GM15510 (cell line): ENCODE data around the gene SIM2.

Source experiments
- POLR2A ChIP-seq: IDR thresholded peaks from 3 replicates; pipeline ENCODE4 v1.6.1; 2011; ENCODE audit warnings: borderline replicate concordance; ENCODE audit not compliant: insufficient read length; ENCODE audit errors: extremely low read depth

SIM2 gene

DNA sequence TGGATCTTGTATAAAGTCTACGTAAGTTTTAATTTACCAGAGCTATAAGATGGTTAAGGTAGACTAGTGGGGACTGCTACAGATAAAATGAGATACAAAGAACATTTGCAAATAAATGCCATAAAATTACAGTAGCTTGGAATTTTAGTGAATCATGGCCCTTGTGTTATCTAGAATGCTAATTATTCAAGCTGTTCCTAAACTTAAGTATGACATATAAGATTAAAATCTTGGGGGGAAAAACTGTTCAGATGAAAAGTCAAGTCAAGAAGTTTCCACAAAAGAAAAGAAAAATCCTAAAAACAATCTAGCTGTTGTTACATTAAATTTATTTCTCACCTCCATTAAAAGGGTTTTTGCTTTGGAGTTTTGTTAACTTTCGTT, 51.7 kb downstream of the SIM2 start:
- no peak for TF ChIP-seq POLR2A

DNA sequence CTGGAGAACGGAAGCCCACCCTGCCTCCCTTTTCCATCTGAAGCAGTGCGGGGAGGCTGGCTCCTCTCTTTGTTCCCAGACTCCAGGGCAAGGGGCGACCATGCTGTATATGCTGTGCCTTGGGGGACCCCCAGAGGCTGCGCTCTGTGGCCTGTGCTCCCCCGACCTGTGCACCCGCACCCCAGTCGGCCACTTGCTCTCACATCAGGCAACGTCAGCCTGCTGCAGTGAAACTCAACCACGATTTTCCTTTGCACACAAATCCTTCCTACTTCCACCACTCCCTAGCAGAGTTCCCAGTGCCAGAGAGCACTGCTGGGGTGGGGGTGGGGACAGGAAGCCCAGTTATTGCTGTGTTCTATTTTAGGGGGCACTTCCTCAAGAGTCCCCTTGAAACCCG, 52.5 kb downstream of the SIM2 start:
- TF ChIP-seq POLR2A = no peak

DNA sequence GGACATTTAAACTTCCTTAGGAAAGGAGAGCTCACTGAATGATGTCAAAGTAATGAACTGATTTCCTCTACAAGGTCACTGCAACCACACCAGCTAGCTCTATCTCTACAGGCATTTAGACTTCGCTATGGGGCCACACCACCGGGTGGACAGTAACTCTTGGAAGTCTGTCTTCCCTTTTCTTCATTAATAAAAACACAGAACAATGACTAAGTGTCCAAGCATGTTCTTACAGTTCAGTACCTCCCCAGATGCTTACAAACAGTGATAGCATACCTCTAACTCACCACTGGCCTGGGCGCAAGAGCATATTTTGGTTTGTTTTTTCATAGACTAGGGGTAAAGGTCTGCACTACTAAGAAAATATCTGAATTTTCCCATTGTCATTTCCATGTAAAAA, 54.6 kb downstream of the SIM2 start:
- no peak for TF ChIP-seq POLR2A

DNA sequence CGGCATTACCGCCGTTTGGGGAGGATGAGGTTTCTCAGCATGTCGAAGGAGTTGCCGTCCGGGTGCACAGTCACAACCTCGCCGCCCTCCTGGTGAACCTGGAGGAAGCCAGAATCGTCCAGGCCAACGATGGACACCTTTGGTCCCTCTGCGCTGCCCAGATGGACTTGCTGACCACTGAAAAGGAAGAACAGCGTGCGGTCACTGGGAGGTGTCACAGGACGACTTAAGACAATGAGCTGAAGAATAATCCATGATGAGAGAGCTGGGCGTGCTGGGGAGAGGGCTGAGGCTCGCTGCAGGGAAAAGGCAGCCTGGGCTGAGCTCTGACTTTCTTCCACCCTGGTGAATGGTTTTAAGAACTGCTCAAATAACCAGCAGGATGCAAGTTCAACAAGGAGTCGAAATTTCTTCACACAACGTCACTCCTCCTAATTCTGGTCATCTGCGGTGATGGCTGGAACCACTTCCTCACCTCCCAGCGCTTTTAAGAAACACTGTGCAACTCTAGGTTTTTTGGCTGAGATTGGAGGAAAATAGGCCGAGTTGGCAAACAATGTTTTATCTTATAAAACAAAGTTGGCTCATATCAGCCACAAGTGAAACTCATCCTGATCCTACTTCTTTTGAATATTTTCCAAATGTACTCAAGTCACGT, 55.5 kb downstream of the SIM2 start:
- TF ChIP-seq POLR2A = no peak

DNA sequence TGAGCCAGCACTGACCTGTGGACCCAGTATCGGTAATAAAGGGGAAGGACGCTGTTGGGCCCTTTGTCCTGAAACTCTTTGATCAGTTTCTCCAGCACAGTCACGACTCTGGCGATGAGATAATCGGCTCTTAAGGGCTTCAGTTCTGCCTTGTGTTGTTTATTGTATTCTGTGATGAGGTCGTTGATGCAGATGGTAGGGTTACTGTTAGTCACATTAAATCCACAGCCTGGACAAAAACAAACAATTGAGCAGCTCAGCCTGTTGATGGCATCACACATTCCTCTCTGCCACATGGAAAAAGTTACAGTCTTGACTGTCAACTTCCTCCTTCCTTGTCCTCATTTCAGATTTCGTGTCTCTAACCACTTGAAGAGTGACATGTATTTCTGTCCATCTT, 57.6 kb downstream of the SIM2 start:
- no peak for TF ChIP-seq POLR2A

DNA sequence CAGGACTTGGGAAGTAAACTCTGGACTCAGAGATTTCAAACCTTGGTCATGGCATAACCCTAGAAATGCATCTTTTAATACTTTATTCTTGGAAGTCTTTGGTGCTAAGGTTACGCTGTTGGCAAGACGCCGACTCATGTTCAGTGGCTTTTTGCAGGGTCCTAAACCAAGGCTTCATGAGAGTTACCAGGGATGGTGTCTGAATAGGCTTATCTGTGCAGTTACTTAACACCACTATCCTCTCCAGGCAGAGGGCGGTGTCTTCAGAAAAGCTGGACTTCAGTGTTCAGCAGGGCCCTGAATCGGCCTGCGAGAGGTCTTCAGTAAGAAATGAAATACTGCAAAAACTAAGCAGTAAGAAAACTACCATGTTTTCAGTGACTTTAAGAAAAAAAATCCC, 58.3 kb downstream of the SIM2 start:
- no peak for TF ChIP-seq POLR2A

DNA sequence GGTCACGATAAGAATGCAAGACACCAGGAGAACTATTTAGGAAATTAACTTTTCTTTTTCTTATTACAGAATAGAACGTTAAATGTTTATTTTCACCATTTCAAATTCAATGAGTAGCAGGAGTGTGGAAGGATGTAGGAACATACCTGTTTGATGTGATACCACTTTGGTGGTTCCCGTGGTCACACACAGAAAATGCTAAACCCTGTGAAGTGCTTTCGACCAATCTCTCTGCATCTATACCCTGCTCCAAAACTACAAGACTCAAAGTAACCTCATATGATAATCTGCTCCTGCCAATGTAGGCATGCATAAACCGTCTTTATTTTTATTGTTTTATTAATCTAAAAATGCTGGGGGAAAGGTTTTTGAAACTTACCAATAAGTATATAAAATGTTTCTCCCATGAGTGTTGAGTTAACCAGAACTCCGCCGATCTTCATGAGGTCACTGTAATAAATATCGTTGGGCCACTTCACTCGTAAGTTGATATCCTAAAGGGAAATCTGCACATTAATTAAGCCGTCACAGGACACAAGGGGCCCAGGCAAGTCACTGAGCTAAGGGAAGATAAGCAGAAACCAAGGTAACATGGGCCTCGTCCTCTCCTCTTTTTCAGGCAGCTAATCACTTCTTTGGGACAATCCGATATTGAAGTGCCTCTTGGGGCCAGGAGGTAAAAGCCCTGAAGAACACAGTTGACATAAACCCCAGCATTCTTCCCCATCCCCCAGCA, 60.6 kb downstream of the SIM2 start:
- TF ChIP-seq POLR2A = no peak

DNA sequence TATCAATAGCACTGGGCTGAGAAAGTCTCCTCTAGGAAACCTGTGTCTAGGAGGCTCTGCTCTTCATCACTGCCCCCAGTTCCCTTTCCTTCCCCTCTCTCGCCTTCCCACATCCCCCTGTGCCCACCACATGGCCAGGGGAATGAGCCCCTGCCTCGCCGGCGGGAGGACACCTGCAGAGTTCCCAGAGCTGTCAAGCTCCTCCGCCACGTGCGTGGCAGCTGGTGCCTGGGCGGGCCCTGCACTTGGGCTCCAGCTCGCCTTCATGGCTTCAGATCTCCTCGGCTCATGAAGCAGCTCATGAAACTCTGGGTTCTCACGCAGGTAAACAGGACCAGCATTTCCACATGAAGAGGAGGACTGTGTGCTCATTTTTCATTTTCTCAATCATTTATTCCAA, 62.8 kb downstream of the SIM2 start:
- no peak for TF ChIP-seq POLR2A

DNA sequence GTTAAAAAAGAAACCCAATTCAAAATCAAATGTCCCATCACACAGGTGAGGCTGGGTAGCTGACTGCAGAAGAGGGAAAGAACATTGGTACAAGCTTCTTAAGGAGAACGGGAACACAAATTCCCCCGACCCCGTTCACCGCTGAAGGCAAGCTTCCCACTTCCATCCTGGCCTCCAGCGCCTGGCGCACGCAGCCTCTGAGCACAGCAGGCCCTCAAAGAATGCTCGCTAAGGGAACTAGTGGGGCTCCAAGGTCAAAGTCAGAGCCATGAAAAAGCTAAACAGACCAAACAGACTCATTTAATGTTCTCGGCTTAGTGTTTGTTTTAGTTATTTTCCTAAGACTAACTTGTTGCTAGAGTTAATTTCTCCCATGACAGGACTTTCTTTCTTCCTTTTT, 63.7 kb downstream of the SIM2 start:
- no peak for TF ChIP-seq POLR2A

DNA sequence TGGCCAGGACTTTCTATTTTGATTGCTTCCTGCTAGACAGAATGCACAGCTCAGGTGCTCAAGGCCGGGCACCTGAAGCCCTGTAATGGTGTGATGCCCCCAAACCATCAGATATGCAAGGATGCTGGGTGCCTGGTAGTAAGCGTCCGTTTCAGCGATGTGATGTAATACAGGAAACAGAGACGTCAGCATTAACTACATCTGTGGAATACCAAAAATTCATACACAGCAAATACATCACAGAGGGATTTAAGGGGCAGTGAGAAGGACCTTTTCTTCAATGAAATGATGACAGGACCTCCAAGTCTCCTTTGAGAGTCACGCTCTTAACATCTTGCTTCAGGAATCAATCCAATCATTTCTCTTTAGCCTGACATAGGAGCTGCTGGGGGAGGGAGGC, 64.4 kb downstream of the SIM2 start:
- TF ChIP-seq POLR2A = no peak

DNA sequence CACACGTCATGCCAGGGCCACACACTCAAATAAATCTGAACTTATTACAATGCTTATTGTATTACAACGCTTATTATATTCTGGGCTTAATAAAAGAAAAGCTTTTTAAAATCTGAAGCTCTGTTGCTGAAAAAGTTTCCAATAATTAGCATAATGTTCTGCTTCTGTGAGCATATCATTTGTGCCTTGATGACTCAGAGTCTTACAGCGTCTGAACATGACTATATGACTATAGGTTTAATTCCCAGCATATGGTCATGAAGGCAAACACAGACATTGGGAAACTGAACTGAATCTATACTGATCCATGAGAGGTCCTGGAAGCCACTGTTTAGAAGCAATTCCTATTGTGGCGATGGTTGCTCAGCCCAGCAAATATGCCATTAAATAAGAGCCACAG, 66.3 kb downstream of the SIM2 start:
- TF ChIP-seq POLR2A = no peak

DNA sequence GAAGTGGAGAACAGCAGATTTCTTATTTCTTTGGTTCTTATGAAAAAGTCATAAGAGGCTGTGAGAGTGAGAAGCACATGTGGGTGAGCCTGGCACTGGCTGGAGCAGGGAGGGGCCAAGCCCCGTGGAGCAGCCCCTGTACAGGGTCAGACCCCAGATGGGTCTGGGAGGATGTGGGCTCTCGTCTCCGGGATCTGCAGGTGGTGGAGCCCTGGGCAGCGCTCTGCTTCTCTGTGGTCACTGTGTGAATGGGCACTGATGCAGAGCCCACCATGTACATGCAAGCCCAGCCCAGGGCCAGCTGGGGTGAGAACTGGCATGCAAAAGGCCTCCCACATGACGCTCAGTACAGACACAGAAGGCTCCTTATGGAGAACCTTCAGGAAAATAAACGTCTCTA, 67.6 kb downstream of the SIM2 start:
- no peak for TF ChIP-seq POLR2A

DNA sequence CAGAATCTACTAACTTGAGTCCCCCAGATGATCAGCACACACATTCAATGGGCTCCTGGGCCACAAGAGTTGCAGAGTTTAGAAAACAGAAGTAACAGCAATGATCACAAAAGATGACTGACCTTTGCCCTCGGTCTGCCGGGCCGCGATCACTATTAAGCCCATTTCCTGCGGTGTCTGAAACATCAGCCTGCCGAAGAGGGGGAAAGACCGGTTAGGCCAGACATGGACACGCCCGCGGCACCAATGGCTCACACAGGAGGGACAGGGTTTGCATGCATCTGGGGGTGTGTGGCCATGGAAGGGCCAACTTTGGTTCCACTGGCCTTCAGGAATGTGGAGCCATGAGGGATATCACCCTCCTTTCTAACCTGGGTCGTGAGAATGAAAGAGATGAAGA, 68.2 kb downstream of the SIM2 start:
- no peak for TF ChIP-seq POLR2A

DNA sequence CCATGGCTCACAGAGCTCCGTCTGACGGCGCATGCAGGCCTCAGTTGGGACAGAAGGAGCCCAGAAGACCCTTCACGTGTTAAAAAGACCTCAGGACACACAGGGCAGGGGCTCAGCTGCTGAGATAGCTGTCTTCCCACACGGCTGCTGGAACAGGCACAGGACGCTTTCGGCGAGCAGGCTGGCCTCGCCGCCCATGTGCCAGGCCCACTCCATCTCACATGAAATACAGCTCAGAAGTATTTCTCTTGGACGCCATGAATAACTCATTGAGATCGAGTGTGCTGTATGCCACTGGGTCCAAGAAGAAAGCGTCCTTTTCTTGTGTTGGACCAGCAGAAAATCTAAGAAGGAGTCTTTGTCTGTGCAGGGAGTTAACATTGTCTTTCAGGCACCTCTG, 69.6 kb downstream of the SIM2 start:
- TF ChIP-seq POLR2A = no peak

DNA sequence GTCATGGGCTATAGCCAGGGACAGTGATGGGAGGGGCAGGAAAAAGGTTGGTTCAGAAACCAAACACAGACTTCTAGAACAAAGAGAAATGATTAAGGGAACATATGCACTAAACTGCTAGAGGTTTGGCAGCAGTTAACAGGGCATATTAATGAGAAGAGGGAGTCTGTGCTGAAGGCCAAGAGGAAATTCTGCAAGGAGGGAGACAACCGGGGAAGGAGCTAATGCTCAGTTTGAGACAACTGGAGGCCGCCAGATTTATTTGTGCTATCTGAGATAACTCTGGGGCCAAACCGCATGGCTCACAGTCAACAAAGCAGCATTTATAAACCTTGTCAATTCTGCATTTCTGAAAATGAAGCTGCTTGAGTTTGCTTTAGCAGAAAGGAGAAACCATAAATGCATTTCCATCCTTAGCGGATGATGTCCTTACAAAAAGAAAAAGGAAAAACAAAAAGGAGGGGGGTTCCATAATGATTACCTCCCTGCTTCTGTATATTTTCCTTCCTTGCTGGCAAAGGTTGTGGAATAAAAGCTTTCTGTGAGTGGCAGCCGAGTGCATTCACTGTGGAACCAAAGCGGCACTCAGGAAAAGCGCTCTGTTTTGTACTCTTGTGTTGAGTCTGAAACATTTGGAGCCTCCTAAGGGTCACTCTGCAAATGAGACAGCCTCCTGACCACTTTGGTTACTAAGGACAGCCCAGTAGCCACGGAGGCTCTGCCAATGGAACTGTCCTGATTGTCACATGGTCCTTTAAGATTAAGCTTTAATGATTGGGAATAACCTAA, 70.3 kb downstream of the SIM2 start:
- no peak for TF ChIP-seq POLR2A

DNA sequence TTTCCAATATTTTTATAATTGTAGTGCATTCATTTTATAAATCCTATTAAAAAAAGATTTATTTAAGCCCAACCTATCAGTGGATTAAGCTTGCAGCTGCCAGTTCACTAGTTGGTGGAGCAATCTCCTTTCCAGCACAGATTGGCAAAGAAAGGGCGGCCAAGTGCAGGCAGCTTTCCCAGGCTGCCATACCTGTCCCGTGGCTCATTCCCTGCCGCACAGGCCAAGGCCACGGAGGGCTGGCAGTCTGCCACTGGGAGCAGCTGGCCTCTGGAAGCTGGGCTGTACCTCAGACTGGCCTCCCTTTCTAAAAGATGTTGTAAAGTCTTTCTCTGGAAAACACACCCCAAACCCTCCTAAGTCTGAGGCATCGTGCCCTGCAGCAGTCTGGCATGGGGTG, 74.2 kb downstream of the SIM2 start:
- no peak for TF ChIP-seq POLR2A
